Neural cell (in vitro differentiated cells): ENCODE measurements around the gene LRIG1.

ENCODE experiments used
- EP300 ChIP-seq: fragments of 450-650 bp; conservative IDR thresholded peaks from 2 replicates; pipeline ENCODE4 v1.6.1; 2014; ENCODE audit warnings: antibody characterized with exemption, mild to moderate bottlenecking, moderate library complexity; ENCODE audit not compliant: poor library complexity, severe bottlenecking
- POLR2AphosphoS5 ChIP-seq: IDR thresholded peaks from 2 replicates; pipeline ENCODE4 v1.6.1; 2012
- RAD21 ChIP-seq: fragments of 450-650 bp; conservative IDR thresholded peaks from 2 replicates; pipeline ENCODE4 v1.6.1; 2014; ENCODE audit warnings: antibody characterized with exemption, mild to moderate bottlenecking, moderate library complexity
- TAF1 ChIP-seq: IDR thresholded peaks from 2 replicates; pipeline ENCODE4 v1.6.1; 2012; ENCODE audit warnings: low read depth
- TF ChIP-seq, protein P1 (sequence below): fragments of 450-650 bp; IDR thresholded peaks from 2 replicates; pipeline ENCODE4 v1.5.1; 2014; ENCODE audit warnings: antibody characterized with exemption, mild to moderate bottlenecking, moderate library complexity; ENCODE audit not compliant: poor library complexity, severe bottlenecking

DNA sequence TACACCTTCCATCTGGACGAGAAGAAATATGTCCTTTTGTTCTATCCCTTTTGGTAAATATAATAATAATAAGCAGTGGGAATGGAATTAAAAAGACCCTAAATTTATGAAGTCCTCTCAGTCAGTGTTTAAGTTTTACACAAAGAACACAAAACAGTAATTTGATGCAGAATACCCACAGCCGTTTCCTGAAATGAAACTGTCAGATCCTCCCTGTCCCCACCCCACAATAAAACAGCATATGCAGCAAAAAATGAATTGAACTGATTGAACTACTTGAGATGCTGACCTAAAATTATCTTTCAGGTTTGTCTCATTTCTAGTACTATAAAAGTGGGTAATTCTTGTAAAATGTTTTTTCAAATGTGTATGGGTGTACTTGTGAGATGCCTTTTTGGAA lies 2.2 kb upstream of the LRIG1 start:
- TF ChIP-seq, protein P1, sequence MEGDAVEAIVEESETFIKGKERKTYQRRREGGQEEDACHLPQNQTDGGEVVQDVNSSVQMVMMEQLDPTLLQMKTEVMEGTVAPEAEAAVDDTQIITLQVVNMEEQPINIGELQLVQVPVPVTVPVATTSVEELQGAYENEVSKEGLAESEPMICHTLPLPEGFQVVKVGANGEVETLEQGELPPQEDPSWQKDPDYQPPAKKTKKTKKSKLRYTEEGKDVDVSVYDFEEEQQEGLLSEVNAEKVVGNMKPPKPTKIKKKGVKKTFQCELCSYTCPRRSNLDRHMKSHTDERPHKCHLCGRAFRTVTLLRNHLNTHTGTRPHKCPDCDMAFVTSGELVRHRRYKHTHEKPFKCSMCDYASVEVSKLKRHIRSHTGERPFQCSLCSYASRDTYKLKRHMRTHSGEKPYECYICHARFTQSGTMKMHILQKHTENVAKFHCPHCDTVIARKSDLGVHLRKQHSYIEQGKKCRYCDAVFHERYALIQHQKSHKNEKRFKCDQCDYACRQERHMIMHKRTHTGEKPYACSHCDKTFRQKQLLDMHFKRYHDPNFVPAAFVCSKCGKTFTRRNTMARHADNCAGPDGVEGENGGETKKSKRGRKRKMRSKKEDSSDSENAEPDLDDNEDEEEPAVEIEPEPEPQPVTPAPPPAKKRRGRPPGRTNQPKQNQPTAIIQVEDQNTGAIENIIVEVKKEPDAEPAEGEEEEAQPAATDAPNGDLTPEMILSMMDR = no peak
- no peak for TF ChIP-seq EP300
- no peak for TF ChIP-seq RAD21
- no peak for TF ChIP-seq TAF1
- TF ChIP-seq POLR2AphosphoS5 = no peak
